CD4-positive, alpha-beta T cell treated with Interleukin-12 subunit alpha and Interleukin-12 subunit beta, for 1 hour (primary cell): ENCODE results near the gene SPEF1.
A peak's percentile ranks its signal among the peaks of the same experiment; 100 is the strongest.

Experiments
- DNase-seq: peaks from one replicate; pipeline ENCODE4 v3.0.0-alpha.2; 2020

The SPEF1 gene

GRCh38 chr20:3786665-3787323, 5.5 kb upstream of the SPEF1 start, which contains the start of gene CENPB:
Gene CENPB (minus strand): TSS chr20:3786740. CDS start chr20:3786483, 257 bp downstream.
- peak; percentile 93 for DNase-seq

GRCh38 chr20:3786126-3786484, 4.9 kb upstream of the SPEF1 start:
- peak; percentile 47 for DNase-seq

GRCh38 chr20:3785240-3786125, 4.2 kb upstream of the SPEF1 start:
- no peak for DNase-seq

- no peak for DNase-seq
Observed at GRCh38 chr20:3784863-3785239, 3.6 kb upstream of the SPEF1 start.

GRCh38 chr20:3784216-3784853, 3.1 kb upstream of the SPEF1 start:
- no peak for DNase-seq

GRCh38 chr20:3783511-3784195, 2.4 kb upstream of the SPEF1 start:
- DNase-seq, result no peak

- DNase-seq, result no peak
Observed at GRCh38 chr20:3783068-3783489, 1.8 kb upstream of the SPEF1 start.

GRCh38 chr20:3782597-3782996, 1.3 kb upstream of the SPEF1 start:
- DNase-seq, result no peak

- DNase-seq, result no peak
Observed at GRCh38 chr20:3778976-3779375, 2.3 kb downstream of the SPEF1 start.

- peak; percentile 46 for DNase-seq
Observed at GRCh38 chr20:3777716-3778629, 3.3 kb downstream of the SPEF1 start.

GRCh38 chr20:3777381-3777715, 3.9 kb downstream of the SPEF1 start:
- DNase-seq, result no peak

- DNase-seq, result no peak
Observed at GRCh38 chr20:3775457-3776108, 5.7 kb downstream of the SPEF1 start.

- DNase-seq, result no peak
Observed at GRCh38 chr20:3771552-3772058, 9.6 kb downstream of the SPEF1 start.

GRCh38 chr20:3768342-3769130, 12.7 kb downstream of the SPEF1 start:
- DNase-seq, result peak; percentile 88

- DNase-seq, result peak; percentile 98
Observed at GRCh38 chr20:3767427-3768341, 13.6 kb downstream of the SPEF1 start, which contains the start of gene ADISSP. Gene ADISSP (minus strand): TSS chr20:3767753. CDS start chr20:3760100, 7,653 bp downstream.

- DNase-seq, result no peak
Observed at GRCh38 chr20:3767110-3767426, 14.2 kb downstream of the SPEF1 start.

- DNase-seq, result no peak
Observed at GRCh38 chr20:3766422-3767109, 14.7 kb downstream of the SPEF1 start.

- no peak for DNase-seq
Observed at GRCh38 chr20:3765171-3765882, 15.9 kb downstream of the SPEF1 start.
